ENCODE data around the gene CXCR4.

CXCR4 gene

DNA sequence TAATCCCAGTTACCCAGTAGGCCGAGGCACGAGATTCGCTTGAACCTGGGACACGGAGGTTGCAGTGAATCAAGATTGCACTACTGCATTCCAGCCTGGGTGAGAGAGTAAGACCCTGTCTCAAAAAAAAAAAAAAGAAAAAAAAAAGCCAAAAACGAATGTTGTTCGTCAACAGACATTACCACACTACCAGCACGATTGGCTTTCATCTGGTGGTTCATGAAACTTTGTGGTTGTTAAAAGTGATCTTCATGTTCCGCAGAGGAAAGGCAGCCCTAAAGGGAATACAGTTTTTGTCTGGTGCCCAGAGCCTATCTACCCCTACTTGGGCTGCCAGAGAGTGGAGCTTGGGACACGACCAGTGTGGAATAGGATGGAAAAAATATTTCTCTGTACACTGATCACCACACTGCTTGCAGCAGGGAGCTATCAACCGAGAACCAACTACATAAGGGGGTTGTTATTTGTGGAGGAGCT, 13.6 kb upstream of the CXCR4 start:
- no peak for DNase-seq

DNA sequence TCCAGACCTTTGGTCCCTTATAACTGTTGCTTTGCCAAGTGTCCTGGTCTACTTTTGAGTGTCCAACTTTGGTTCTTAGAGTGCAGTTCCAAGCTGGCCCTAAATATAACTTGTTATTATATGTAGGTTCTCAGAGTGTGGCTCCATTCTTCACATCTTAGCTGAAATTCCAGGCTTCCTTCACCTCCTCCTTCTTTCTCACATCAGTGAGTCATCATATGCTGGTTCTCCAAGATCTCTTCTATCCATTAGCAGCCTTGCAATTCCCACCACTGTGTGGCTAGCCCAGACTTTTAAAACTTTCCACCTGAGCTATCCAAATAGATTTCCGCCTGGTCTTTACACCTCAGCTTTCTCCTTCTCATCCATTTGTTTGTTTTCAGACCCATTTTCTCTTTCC, 12.6 kb upstream of the CXCR4 start:
- DNase-seq = no peak

DNA sequence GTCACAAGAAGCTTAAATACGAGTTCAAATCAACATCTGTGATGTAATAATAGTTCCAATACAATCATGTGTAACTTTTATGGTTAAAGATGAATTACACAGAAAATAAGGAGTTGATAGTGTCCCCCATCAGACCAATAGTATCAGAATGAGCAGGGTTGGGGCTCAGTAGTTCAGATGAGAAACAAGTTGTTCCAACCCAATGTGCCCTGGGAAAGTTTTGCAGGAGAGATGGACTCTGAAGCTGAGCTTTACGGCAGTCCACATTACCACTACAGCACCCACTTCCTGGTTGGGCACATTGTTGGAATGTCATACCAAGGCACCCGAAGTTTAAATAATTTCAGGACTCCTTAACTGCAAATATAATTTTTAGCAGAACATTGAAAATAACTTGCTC, 12.1 kb upstream of the CXCR4 start:
- DNase-seq = no peak

DNA sequence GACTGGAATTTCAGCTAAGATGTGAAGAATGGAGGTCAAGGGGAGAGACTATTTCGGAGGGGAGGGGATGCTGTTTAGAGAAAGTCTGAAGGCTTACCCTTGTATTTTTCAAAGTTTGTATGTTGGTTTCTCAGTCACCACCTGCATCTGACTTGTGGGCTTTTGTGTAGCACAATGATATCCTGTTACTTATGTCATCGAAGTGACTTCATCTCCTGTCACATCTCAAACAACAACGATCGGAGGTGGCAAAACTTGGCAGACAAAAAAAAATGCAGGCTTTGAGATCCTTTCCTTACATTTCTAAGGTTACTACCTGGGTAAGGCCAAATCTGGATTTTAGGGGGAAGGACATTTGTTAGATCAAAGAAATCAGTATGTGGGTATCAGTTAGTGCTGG, 11.7 kb upstream of the CXCR4 start:
- DNase-seq = no peak

DNA sequence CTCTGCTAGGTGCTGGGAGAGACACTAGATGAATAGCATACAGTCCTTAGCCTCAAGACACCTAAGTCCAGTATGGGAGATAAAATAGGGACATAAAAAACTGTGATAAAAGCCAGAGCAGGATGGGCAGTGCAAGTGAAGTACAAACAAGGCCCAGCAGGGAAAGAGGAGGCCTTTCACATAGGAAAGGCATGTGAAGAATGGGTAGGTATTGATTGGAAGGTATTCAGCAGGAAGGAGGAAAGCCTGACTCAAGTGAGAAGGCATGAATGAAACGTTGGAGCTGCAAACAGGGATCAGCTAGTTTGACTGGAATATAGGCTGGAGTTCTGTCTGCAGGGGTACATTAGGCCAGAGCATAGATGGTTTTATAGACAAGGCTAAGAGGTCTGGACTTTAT, 11.0 kb upstream of the CXCR4 start:
- no peak for DNase-seq

DNA sequence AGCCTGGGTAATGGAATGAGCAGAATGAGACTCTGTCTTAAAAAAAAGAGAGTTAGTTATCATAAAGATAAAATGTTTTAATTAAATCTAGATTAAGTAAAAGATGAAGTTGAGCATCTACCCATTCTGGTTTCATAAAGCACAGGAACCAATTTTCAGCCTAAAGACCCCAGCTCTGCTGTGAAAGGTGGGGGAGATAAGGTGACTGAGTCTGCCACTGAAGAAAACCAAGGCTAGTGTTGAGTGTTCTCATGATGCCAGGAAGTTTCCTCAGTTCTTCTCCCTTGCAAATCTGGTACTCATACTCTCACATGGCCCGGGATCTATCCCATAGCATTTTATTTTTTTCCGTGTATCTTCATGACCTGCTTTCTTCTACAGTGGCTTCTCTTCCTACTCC, 10.4 kb upstream of the CXCR4 start:
- no peak for DNase-seq

DNA sequence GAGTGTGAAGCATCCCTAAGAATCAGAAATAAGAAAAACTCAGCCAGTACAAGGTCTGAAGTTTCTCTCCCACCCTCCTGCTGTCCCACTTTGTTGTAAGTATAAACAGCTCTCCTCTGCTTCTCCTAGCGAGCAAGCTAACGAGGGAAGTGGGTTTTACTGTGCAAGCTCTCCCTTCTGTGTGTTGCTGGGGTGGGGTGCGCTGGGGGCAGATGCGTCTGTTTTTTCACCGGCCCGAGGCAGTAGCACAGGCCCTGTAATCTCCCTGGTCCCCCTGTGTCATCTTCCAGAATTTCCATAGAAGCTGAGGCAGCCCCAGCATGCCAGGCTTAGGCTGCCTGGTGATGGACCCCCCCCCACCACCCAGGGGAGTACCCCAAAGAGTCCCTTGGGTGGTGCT, 9.4 kb upstream of the CXCR4 start:
- no peak for DNase-seq

DNA sequence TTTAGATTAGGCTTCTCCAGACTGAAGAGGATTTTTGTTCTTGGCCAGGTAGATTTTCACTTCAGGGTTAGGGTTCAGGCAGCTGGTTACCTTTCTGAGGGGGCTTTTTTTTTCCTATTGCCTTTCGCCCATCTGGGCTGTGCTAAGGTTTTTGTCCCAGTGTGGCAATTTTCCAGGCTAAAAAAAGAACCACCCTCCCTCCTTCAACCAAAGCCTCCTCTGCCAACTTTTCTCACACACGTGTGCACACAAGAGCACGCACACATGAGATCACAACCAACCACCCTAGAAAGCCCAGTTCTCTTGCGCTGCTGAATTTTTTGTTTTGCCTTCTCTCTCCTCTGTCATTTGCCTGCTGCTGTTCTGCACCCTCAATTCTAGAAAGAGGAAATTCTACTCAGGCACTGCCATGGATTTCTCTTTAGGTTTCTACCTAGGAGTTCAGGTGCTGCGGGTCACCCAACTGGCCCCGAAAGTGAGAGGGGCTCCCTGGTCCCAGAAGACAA, 8.5 kb upstream of the CXCR4 start:
- DNase-seq = no peak

DNA sequence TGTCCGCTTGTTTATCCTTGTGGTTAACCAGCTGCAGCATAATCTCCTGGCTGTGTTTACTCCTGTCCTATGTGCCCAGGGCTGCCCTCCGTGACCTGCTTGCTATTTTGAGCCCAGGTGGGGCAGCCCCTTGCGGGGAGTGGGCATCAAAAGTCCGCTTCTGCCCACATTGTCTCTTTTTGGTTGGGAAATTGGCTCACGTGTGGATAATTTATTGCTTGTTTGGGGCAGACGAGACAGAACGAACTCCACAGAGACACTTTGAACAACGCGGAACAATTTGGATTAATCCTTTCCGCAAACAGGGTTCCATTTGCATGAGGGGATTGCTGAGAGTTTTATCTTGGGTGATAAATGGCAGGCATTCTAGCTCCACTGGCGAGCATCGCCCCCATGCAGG, 8.1 kb upstream of the CXCR4 start:
- no peak for DNase-seq

DNA sequence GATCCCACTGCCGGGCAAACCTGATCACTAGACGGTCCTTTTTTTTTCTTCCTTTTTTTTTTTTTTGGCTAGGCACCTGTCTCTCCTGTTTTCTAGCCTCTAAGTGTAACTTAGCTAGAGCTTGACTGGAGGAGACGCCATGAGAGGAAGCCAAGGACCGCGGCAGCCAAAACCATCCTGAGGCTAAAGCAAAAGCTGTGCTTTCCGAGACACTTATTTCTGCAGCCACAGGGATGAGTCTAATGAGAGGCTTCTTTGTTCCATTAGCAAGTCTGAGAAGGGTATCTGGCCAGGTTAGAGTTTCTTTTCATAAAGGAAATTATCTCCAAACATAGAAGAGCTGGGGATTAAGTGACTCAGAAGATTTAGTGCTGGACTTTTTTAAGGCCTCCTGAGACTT, 7.3 kb upstream of the CXCR4 start:
- DNase-seq = no peak

DNA sequence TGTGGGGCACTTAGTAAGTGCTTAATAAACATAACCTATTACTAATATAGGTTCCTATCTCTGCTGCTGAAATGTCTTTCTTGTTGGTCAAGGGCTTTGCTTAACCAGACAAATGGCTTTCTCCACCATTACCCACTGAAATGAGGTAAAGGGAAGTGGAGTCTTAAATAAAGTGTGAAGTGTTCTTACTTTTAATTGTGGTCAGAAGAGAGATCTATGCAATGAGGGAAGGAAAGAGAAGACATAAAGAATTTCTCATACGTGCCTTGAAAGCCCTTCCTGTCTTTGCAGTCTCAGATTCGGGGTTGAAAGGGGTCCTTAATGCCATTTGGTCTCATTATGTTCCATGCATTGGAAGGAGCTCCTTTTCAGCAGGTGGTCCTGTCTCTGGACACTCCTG, 6.9 kb upstream of the CXCR4 start:
- no peak for DNase-seq

DNA sequence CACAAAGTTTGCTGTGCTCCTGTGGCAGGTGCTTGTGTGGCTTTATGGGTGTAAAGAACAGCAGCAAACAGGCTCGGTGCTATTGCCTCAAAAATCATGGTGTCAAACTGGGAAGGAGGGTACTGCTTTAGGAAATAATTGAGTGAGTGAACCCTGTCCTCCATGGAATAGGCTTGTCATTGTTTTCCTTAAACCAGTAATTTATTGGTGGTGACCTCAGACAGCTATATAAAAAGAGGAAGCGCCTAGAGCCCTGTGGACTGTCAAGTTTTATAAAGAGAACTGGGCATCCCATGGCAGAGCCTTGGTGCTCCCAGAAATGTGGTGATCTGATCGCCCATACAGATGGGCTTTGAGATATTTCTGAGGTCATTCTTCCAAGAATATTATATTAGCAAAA, 4.7 kb upstream of the CXCR4 start:
- no peak for DNase-seq

DNA sequence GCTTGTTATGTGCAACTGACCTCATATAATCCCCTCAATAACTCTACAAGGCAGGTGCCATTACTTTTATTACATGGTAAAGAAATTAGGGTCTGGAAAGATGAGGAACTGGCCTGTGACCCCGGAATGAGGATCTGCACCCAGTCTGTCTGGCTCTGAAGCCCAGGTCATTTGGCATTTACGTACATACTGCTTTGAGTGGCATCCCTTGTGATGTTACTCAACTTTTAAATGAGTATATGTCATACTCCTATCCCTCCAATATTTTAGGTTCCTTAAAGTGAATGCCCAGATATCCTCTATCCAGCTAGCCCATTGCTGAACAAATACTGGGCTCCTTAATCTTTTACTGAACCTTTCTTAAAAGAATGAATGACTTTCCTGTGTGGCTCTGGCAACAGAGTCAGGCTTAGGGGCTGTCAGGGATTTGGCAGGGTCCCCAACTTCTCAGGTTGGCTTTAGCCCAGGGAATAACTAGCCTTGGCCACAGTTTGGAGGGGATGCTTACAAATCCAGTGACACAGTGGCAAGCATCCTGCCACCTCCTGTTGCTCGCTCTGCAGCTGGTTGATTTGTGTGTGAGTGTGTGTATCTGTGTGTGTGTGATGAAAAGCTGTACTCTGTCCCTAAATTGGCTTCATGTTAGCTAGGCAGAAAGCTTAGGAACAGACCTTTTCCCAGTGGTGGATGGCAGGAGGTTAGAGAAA, 3.4 kb upstream of the CXCR4 start:
- DNase-seq = no peak

DNA sequence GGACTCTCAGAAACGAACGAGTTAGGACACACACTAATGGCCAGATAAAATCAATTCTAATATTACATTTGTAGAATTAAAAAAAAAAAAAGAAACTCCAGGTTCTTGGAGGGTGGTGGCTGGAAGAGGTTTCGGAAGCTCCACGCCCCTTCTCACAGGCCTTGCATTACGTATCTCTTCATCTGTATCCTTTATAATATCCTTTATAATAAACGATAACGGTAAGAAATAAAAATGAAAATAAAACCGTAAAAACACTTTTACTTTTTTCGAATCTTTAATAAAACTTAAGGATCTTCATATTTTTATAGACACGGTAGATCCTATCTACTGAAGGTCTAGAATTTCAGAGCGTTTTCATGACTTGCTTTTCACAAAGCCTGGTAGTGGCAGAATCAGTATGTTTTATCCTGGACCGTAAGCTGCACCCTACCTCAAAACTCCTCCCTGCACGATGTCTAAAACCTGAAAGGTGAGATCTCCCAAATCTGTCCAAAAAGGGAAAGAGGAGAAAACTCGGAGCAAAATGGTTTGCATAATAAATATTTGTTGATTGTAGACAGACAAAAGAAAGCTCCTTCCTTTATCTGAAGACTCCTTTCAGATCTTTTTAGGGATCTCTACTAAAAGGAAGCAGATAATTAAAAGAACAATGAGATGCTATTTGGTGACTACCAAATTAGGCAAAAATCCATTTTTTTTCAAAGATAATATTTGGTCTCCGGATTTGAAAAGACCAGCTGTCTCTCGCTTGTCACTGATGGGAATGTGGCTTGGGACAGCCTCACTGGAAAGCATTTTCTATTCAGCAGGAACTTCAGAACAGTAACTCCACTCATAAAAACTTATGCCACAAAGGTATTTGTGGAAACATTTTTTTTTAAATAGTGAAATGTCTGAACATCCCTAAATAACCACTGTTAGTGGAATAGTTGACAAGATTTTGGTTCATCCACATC, 2.0 kb upstream of the CXCR4 start:
- no peak for DNase-seq

DNA sequence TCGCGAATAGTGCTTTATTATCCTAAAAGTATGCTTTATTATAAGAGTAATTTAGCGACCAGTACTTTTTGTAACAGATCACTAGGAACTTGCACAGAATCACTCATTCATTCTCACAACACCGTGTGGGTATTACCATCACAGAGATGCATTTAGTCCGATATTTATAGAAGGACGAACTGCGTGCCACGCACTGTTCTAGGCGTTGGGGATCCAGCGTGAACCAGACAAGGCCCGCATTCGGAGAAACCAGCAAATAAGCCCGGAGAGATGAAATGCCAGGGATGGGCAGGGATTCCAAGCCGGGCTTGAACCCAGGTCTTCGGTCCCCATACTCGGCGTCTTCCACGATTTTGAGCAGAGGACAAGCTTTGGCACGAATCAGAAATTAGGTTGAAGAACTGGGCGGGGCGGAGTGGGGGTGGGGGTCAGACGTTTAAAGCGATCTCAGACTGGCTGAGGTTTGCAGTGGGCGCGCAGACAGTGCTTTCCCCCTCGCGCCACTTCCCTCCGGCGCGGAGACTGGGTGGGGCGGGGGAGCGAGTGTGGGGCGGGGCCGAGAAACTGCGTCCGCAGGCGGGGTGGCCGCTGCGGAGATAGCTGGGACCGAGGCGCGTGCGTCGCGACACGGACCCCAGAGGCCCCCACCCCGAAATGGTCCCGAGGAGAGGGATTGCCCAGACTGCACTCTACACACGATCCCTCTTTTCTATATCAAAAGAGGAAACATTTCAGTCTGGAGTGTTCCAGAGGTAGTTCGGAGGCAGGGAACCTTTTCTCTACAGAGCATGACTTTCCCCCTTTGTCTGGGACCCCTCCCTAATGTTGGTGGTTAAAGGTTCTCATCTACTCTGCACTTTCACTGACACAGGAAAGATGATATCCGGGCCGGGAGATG, 1.1 kb upstream of the CXCR4 start:
- DNase-seq = peak; percentile 34

DNA sequence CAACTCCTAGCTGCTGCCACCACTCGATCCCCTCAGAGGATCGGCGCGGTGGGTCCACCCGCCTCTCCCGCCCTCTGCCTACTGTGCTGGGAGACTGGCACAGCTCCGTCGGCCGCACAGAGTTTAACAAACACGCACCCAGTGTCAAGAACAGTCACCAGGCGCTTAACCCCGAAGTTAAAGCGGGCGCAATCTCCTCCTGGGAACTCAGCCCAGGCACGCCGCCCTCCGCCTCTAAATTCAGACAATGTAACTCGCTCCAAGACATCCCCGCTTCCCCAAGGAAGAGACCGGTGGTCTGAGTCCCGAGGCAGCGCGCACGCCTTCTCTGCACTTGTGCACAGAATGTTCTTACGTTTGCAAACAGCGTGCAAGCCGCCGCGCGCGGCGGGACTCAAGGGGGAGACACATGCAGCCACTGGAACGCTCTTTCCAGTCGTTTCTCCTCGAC, 533 bp downstream of the CXCR4 start:
- DNase-seq = no peak

DNA sequence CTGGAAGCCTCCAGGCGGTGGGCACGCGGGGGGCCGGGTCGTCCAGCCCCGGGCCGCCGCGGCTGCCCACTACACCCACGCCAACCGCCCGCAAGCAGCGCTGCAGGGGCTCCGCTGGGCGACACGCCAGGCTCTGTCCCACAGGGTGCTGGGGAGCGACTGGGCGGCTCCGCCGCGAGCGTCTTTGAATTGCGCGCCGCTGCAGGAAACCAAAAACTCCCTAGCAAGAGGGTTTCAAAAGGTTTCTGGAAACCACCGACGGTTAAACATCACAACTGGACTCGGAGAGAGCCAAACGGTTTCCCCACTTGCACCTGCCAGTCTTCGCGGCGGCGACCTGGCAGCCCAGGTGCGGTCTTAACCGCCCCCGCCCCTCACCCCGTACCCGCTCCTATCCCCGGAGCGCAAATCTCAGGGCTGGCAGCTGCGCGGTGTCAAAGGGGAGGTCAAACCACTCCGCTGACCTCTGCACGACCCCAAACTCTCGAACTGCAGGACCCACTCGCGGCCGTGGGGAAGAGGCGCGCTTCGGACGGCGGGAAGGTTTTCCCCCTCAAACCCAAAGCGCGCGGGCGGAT, 1.0 kb downstream of the CXCR4 start:
- DNase-seq = no peak

DNA sequence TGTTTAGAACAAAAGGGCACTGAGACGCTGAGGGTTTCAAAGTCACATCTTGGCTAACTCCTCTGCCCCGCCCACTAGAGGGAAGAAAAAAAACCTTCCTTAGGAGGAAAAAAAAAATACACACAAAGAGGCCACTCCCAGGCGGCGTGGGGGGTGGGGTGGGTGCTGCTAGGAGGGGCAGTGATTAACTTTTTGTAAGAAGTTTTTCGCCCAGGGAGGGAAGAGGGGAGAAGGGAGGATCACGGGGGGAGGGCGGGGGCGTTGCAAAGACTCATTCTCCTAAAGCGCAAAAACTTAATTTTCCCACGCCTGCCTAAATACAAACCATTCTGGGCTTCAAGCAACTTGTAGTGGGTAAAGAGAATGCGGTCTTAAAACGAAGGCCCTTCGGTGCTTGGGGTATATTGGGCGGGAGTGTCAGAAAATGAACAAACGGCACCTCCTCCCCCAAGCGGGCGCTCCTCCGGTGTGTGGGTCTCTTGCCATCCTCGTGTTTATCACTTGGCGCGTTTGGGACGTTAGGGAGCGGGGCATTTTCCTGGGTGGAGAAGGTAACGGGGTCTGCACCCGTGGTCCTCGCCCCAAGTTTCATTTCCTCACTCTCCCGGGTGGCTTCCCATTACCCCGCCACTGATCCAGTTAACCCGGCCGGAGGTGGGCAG, 1.7 kb downstream of the CXCR4 start:
- DNase-seq = no peak

DNA sequence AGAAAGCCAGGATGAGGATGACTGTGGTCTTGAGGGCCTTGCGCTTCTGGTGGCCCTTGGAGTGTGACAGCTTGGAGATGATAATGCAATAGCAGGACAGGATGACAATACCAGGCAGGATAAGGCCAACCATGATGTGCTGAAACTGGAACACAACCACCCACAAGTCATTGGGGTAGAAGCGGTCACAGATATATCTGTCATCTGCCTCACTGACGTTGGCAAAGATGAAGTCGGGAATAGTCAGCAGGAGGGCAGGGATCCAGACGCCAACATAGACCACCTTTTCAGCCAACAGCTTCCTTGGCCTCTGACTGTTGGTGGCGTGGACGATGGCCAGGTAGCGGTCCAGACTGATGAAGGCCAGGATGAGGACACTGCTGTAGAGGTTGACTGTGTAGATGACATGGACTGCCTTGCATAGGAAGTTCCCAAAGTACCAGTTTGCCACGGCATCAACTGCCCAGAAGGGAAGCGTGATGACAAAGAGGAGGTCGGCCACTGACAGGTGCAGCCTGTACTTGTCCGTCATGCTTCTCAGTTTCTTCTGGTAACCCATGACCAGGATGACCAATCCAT, 2.7 kb downstream of the CXCR4 start:
- DNase-seq = no peak

DNA sequence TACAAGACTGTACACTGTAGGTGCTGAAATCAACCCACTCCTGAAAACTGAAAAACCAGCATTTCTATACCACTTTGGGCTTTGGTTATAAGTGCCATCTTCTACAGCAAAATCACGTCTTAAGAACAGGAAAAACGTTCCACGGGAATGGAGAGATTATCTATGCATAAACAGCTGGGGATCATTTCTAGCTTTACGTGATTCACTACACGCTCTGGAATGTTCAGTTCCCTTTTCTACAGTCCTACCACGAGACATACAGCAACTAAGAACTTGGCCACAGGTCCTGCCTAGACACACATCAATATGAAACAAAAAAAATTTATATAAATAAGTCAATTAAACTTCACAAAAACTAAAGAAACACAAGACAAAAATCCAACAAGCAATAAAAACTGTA, 3.6 kb downstream of the CXCR4 start:
- DNase-seq = no peak

DNA sequence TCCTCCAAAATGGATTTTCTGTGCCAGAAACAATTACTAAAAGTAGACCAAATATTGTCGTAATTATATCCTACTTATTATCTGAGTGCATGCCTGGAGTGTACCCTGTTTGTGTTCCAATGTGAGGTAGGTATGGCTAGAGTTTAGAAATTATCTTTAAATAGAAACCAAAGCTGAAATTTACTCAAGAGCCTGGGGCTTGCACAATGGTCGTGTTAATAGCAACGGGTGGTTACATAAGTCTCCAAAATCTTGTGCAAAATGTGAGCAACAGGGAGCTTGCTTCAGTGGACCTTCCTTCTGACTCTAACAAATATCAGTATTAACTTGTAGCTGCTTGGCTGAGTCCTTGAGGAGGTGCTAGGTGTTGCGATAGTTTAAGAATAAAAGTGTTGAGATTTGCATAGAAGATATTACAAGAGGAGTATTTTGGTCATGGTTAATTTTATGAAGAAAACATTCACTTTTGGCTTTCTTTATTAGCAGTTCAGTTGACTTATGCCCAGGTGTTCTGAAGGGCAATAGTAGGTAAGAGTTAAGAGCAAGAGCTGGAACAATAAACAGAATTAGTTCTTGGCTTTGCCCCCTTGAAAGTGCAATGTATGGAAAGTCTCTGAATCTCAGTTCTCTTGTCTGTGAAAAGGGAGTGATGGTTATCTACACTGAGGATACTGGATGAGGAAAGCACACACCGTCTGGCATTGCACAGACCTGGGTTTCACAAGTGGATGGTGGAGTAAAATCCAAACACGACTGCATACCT, 4.6 kb downstream of the CXCR4 start:
- no peak for DNase-seq

All from SHP77 treated with DMSO at 0.1 percent for 48 hours (cell line).